Keratinocyte (primary cell): ENCODE measurements around the gene TLCD3B.

Experiments
- EZH2 ChIP-seq: IDR thresholded peaks from one replicate; pipeline ENCODE4 v1.6.1; 2012; ENCODE audit warnings: inconsistent platforms, mild to moderate bottlenecking, low read length, moderate library complexity
- TF ChIP-seq, protein P1 (sequence below), 3 experiments: IDR thresholded peaks in 1 of 3; conservative IDR thresholded peaks in 1 of 3; optimal IDR thresholded peaks in 1 of 3; 2 replicates in 2 of 3; 3 replicates in 1 of 3; pipeline versions ENCODE3 to v1.5.1; 2011; ENCODE audit warnings: low read length in 3 of 3, mild to moderate bottlenecking in 3 of 3, moderate library complexity in 2 of 3, control low read depth in 1 of 3, inconsistent platforms in 1 of 3; ENCODE audit not compliant: insufficient read depth in 2 of 3; ENCODE audit errors: extremely low read depth in 1 of 3

- TF ChIP-seq, protein P1, sequence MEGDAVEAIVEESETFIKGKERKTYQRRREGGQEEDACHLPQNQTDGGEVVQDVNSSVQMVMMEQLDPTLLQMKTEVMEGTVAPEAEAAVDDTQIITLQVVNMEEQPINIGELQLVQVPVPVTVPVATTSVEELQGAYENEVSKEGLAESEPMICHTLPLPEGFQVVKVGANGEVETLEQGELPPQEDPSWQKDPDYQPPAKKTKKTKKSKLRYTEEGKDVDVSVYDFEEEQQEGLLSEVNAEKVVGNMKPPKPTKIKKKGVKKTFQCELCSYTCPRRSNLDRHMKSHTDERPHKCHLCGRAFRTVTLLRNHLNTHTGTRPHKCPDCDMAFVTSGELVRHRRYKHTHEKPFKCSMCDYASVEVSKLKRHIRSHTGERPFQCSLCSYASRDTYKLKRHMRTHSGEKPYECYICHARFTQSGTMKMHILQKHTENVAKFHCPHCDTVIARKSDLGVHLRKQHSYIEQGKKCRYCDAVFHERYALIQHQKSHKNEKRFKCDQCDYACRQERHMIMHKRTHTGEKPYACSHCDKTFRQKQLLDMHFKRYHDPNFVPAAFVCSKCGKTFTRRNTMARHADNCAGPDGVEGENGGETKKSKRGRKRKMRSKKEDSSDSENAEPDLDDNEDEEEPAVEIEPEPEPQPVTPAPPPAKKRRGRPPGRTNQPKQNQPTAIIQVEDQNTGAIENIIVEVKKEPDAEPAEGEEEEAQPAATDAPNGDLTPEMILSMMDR (optimal IDR thresholded peaks at IDR 0.05 in 1 of 3, IDR thresholded peaks at IDR 0.05 in 1 of 3, conservative IDR thresholded peaks at IDR 0.05 in 1 of 3; ENCODE audit: extremely low read depth in 1 of 3, insufficient read depth in 2 of 3, low read length in 3 of 3) = no peak
- no peak for TF ChIP-seq EZH2
These were observed 36.5 kb upstream of the TLCD3B start for GRCh38 chr16:30067584-30067916.
